Endothelial cell of umbilical vein (primary cell): ENCODE results near the gene VSIG10.

Source experiments
- CTCF ChIP-seq, 2 donors: IDR thresholded peaks; 1 replicate in 1 of 2; 2 replicates in 1 of 2; pipeline ENCODE4 v1.5.1; 2011; ENCODE audit warnings: low read length in 2 of 2, mild to moderate bottlenecking in 2 of 2, moderate library complexity in 2 of 2, control low read depth in 1 of 2, inconsistent platforms in 1 of 2, low read depth in 1 of 2; ENCODE audit not compliant: insufficient read depth in 1 of 2; ENCODE audit errors: extremely low read depth in 1 of 2
- EZH2 ChIP-seq: IDR thresholded peaks from 2 replicates; pipeline ENCODE4 v1.6.1; 2012; ENCODE audit warnings: borderline replicate concordance, low read depth, mild to moderate bottlenecking, moderate library complexity, low read length, inconsistent platforms; ENCODE audit not compliant: severe bottlenecking
- FOS ChIP-seq: IDR thresholded peaks from 2 replicates; pipeline ENCODE4 v1.6.1; 2011; ENCODE audit warnings: mild to moderate bottlenecking, low read length, moderate library complexity, borderline replicate concordance; ENCODE audit not compliant: insufficient read depth
- POLR2A ChIP-seq: IDR thresholded peaks from 2 replicates; pipeline ENCODE4 v1.6.1; 2012; ENCODE audit warnings: low read depth, mild to moderate bottlenecking, control low read depth, low read length
- POLR2AphosphoS5 ChIP-seq: IDR thresholded peaks from 2 replicates; pipeline ENCODE4 v1.6.1; 2012; ENCODE audit warnings: low read depth, mild to moderate bottlenecking, control low read depth, low read length, moderate library complexity; ENCODE audit not compliant: insufficient read depth
- TF ChIP-seq, protein P1 (sequence below): IDR thresholded peaks from 2 replicates; pipeline ENCODE4 v1.6.1; 2011; ENCODE audit not compliant: insufficient read depth, insufficient read length

GRCh38 chr12:118102070-118102469, 1.7 kb downstream of the VSIG10 start:
- TF ChIP-seq POLR2AphosphoS5 (no peak), EZH2 (no peak), CTCF (IDR thresholded peaks at IDR 0.05; ENCODE audit: extremely low read depth in 1 of 2, insufficient read depth in 1 of 2, low read depth in 1 of 2, low read length in 2 of 2) (no peak), FOS (no peak), POLR2A (no peak)
- TF ChIP-seq, protein P1, sequence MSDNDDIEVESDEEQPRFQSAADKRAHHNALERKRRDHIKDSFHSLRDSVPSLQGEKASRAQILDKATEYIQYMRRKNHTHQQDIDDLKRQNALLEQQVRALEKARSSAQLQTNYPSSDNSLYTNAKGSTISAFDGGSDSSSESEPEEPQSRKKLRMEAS, result no peak
